Caco-2 (cell line): ENCODE measurements around the gene ARHGEF28. TPM values are rescaled to one million over a fixed set of nuclear protein-coding genes. Genes with fewer than 3 reads are reported as not detected.
A peak's percentile ranks its signal among the peaks of the same experiment; 100 is the strongest.

Source experiments
- BruUV-seq: library from RNA; stranded (reverse); fragments of 400-500 nt; replicated peaks from 2 replicates; lab custom pipeline; 2021; lab: Mats Ljungman, UMichigan
- CTCF ChIA-PET: fragments of 300-600 bp; sonication (Branson Sonifier 250); formaldehyde crosslinking; loops from one replicate; lab custom pipeline; 2022; ENCODE audit warnings: antibody characterized with exemption; lab: Charles Lee
- POLR2A ChIA-PET: fragments of 300-600 bp; sonication (Branson Sonifier 250); formaldehyde crosslinking; loops from one replicate; lab custom pipeline; 2022; ENCODE audit warnings: antibody characterized with exemption; lab: Charles Lee
- DNase-seq, 2 experiments: peaks; one replicate each; pipeline versions ENCODE4 v3.0.0 to v3.0.0-alpha.2; 2020 to 2022
- H3K27me3 ChIP-seq: replicated peaks from 2 replicates; pipeline ENCODE4 v1.6.0; 2011; ENCODE audit warnings: low read length; ENCODE audit not compliant: control insufficient read depth, insufficient read depth
- H3K36me3 ChIP-seq: 2 replicates; pipeline ENCODE4 v1.5.1; 2011; ENCODE audit warnings: low read length; ENCODE audit not compliant: control insufficient read depth, insufficient read depth
- H3K4me1 ChIP-seq: fragments of 250-450 bp; sonication (Bioruptor Pico); 2 replicates; pipeline ENCODE4 v1.5.1; 2020; ENCODE audit warnings: mild to moderate bottlenecking
- H3K4me3 ChIP-seq: 2 replicates; pipeline ENCODE4 v1.5.1; 2011; ENCODE audit warnings: low read depth, mild to moderate bottlenecking, control low read depth, low read length
- H3K9me3 ChIP-seq: fragments of 250-450 bp; sonication (Bioruptor Pico); 2 replicates; pipeline ENCODE4 v1.5.1; 2020; ENCODE audit warnings: mild to moderate bottlenecking, moderate library complexity
- H3K27ac Mint-ChIP-seq: one replicate; pipeline ENCODE4 v1.8.0; 2022; ENCODE audit warnings: mixed read lengths; ENCODE audit not compliant: unreplicated experiment
- H3K27me3 Mint-ChIP-seq: one replicate; pipeline ENCODE4 v1.8.0; 2022; ENCODE audit warnings: mixed read lengths; ENCODE audit not compliant: insufficient read depth, unreplicated experiment
- H3K36me3 Mint-ChIP-seq: one replicate; pipeline ENCODE4 v1.8.0; 2022; ENCODE audit warnings: mild to moderate bottlenecking, mixed read lengths; ENCODE audit not compliant: insufficient read depth, unreplicated experiment
- H3K4me1 Mint-ChIP-seq: one replicate; pipeline ENCODE4 v1.8.0; 2022; ENCODE audit warnings: low read depth, mixed read lengths; ENCODE audit not compliant: unreplicated experiment
- H3K4me3 Mint-ChIP-seq: one replicate; pipeline ENCODE4 v1.8.0; 2022; ENCODE audit warnings: mild to moderate bottlenecking, moderate library complexity, mixed read lengths; ENCODE audit not compliant: unreplicated experiment
- H3K9me3 Mint-ChIP-seq: one replicate; pipeline ENCODE4 v1.8.0; 2022; ENCODE audit warnings: mixed read lengths; ENCODE audit not compliant: unreplicated experiment
- intact Hi-C: fragments of 100-400 bp; cut with micrococcal nuclease; formaldehyde crosslinking; loops from one replicate; pipeline ENCODE4 v1.10.0; 2022; ENCODE audit not compliant: unreplicated experiment
- total RNA-seq: library from RNA; stranded (reverse); gene quantifications from 2 replicates; pipeline ENCODE4 v1.2.3, GENCODE V29; 2022
- TF ChIP-seq, protein P1 (sequence below), 2 experiments: fragments of 200-600 bp in 1 of 2; IDR thresholded peaks; 1 replicate in 1 of 2; 2 replicates in 1 of 2; pipeline versions ENCODE4 v1.5.1 to v1.8.0; 2011 to 2022; ENCODE audit warnings: antibody characterized with exemption in 1 of 2, control low read depth in 1 of 2, inconsistent platforms in 1 of 2, low read depth in 1 of 2, low read length in 1 of 2, mild to moderate bottlenecking in 1 of 2, moderate library complexity in 1 of 2; ENCODE audit not compliant: insufficient read depth in 1 of 2, severe bottlenecking in 1 of 2, unreplicated experiment in 1 of 2

ARHGEF28 gene
- total RNA-seq, 1 experiment from 2014 or later, result 4.6 TPM

- H3K4me1 ChIP-seq, result peaks cover 2% of the 10 kb centered on the region
- BruUV-seq, result no TSS peak
- H3K9me3 ChIP-seq, result no peaks in the 10 kb centered on the region
- Mint-ChIP-seq H3K4me1 (peaks cover 6% of the 10 kb centered on the region), H3K4me3 (no peak overlapping the region), H3K9me3 (no peaks in the 10 kb centered on the region), H3K36me3 (no peaks in the 10 kb centered on the region), H3K27ac (no peak overlapping the region), H3K27me3 (no peaks in the 10 kb centered on the region)
- DNase-seq, result no peak
- no peak overlapping the region for H3K4me3 ChIP-seq
- H3K36me3 ChIP-seq, result no peaks in the 10 kb centered on the region
- TF ChIP-seq, protein P1, sequence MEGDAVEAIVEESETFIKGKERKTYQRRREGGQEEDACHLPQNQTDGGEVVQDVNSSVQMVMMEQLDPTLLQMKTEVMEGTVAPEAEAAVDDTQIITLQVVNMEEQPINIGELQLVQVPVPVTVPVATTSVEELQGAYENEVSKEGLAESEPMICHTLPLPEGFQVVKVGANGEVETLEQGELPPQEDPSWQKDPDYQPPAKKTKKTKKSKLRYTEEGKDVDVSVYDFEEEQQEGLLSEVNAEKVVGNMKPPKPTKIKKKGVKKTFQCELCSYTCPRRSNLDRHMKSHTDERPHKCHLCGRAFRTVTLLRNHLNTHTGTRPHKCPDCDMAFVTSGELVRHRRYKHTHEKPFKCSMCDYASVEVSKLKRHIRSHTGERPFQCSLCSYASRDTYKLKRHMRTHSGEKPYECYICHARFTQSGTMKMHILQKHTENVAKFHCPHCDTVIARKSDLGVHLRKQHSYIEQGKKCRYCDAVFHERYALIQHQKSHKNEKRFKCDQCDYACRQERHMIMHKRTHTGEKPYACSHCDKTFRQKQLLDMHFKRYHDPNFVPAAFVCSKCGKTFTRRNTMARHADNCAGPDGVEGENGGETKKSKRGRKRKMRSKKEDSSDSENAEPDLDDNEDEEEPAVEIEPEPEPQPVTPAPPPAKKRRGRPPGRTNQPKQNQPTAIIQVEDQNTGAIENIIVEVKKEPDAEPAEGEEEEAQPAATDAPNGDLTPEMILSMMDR (IDR thresholded peaks at IDR 0.05; ENCODE audit: insufficient read depth in 1 of 2, low read depth in 1 of 2, low read length in 1 of 2, severe bottlenecking in 1 of 2, unreplicated experiment in 1 of 2), result no peak
- intact Hi-C loops, result no loop called here
- ChIA-PET POLR2A (no interaction called here), CTCF (interaction anchor here (1.0 kb wide), 1 partner anchor 201 kb away, joined by 5 read pairs; no protein-coding TSS in a partner anchor)
- no peaks in the 10 kb centered on the region for H3K27me3 ChIP-seq
These were observed 165.4 kb downstream of the ARHGEF28 start for GRCh38 chr5:73791389-73791788.

DNA sequence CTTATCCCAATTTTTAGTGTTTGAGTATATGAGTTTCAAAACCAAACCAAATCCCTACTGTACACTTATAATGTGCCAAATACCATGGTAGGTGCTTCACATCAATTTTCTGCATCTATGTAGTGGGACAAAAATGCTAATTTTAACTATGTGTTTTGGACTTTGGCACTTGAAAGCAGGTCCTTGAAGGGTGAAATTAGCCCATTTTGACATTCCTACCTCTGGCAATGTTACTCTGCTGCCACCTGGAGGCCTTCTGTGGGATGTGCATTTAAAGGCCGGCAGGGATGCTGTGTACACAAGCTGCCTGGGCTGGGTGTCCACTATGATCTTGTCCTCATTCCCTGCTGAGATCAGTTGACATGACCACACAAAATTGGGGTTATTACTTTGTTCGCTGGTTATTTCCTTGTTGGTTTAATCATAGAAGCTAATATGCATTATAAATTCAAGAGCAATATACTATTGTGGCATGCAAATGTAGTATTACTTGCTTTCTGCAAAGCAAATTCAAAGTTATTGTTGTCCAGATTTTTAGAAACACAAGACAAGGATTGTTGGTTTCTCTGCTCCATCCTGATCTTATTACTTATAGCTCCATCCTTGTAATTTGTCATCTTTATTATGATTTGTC lies 166.8 kb downstream of the ARHGEF28 start:
- no peaks in the 10 kb centered on the region for H3K36me3 ChIP-seq
- H3K4me1 Mint-ChIP-seq, result peaks cover 13% of the 10 kb centered on the region
- intact Hi-C loops, result loop anchor here (1.0 to 2.0 kb wide), 3 partner anchors 98 to 274 kb away; no protein-coding TSS in a partner anchor
- H3K4me3 ChIP-seq, result no peak overlapping the region
- no peaks in the 10 kb centered on the region for H3K27me3 ChIP-seq
- CTCF ChIA-PET, result interaction anchor here (0.5 to 1.7 kb wide), 6 partner anchors 10 to 233 kb away, joined by 3 to 27 read pairs (median 4); no protein-coding TSS in a partner anchor
- no peak overlapping the region for H3K27ac Mint-ChIP-seq
- TF ChIP-seq, protein P1 (IDR thresholded peaks at IDR 0.05; ENCODE audit: insufficient read depth in 1 of 2, low read depth in 1 of 2, low read length in 1 of 2, severe bottlenecking in 1 of 2, unreplicated experiment in 1 of 2), result peak; percentile 93 to 96
- POLR2A ChIA-PET, result no interaction called here
- BruUV-seq, result no TSS peak
- no peak overlapping the region for H3K4me3 Mint-ChIP-seq
- H3K27me3 Mint-ChIP-seq, result no peaks in the 10 kb centered on the region
- DNase-seq, result peak; percentile 76 to 81
- no peaks in the 10 kb centered on the region for H3K9me3 Mint-ChIP-seq
- H3K9me3 ChIP-seq, result no peaks in the 10 kb centered on the region
- no peaks in the 10 kb centered on the region for H3K36me3 Mint-ChIP-seq
- peaks cover 9% of the 10 kb centered on the region for H3K4me1 ChIP-seq

DNA sequence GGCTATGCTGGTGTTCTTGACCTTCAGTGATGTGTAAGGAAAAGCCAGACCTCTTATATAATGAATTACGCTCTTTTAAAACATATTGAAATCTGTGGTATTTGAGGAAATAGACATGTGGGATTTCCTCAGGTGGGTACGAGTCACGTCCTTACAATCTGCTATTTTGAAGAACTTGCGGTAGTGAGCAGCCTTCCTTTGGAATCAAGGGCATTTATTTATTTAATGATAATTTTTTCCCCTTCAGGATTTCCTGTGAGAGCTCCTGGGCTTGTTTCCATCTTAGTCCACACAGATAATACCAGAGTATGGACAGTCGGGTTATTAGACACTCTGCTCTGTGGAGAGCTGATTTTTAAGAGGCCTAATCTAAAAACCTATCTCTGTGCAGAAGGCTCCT lies 167.9 kb downstream of the ARHGEF28 start:
- Mint-ChIP-seq H3K27me3 (no peaks in the 10 kb centered on the region), H3K4me1 (peaks cover 13% of the 10 kb centered on the region), H3K4me3 (no peak overlapping the region), H3K27ac (no peak overlapping the region), H3K9me3 (no peaks in the 10 kb centered on the region), H3K36me3 (no peaks in the 10 kb centered on the region)
- H3K4me1 ChIP-seq, result peaks cover 9% of the 10 kb centered on the region
- no peaks in the 10 kb centered on the region for H3K36me3 ChIP-seq
- ChIA-PET POLR2A (no interaction called here), CTCF (interaction anchor here (1.4 kb wide), 1 partner anchor 29 kb away, joined by 3 read pairs; no protein-coding TSS in a partner anchor)
- H3K27me3 ChIP-seq, result no peaks in the 10 kb centered on the region
- TF ChIP-seq, protein P1 (IDR thresholded peaks at IDR 0.05; ENCODE audit: insufficient read depth in 1 of 2, low read depth in 1 of 2, low read length in 1 of 2, severe bottlenecking in 1 of 2, unreplicated experiment in 1 of 2), result no peak
- no peak for DNase-seq
- no peak overlapping the region for H3K4me3 ChIP-seq
- intact Hi-C loops, result loop anchor here (2.0 kb wide), 1 partner anchor 99 kb away; no protein-coding TSS in a partner anchor
- no TSS peak for BruUV-seq
- no peaks in the 10 kb centered on the region for H3K9me3 ChIP-seq
